Measurements from ENCODE around the gene PRSS8.
A peak's percentile ranks its signal among the peaks of the same experiment; 100 is the strongest.
"Not testable (repeated sequence)": the region's sequence is repeated elsewhere in the genome, so short reads cannot be mapped to it uniquely, and the experiment has no call there.

Gene PRSS8

DNA sequence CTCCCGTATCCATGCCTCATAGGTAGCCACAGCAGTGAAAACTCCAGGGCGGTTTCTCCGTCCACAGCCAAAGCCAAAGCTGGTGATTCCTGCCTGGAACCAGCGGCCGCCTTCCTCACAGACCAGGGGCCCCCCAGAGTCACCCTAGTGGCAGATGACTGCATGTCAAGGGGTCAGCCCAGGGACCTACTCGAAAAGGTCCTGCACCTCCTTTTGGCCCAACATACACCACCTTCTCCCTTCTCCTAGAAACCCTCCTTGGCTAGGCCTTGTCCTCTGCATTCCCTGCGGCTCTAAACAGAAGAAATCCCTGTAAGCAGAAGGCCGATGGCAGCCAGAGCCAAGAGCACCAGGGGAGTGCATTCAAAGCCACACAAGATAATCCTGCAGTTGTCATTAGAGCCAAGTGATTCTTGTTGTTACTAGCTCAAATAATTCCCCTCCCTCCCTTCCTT is 8.2 kb upstream of the PRSS8 start:
- DNase-seq = no peak

DNA sequence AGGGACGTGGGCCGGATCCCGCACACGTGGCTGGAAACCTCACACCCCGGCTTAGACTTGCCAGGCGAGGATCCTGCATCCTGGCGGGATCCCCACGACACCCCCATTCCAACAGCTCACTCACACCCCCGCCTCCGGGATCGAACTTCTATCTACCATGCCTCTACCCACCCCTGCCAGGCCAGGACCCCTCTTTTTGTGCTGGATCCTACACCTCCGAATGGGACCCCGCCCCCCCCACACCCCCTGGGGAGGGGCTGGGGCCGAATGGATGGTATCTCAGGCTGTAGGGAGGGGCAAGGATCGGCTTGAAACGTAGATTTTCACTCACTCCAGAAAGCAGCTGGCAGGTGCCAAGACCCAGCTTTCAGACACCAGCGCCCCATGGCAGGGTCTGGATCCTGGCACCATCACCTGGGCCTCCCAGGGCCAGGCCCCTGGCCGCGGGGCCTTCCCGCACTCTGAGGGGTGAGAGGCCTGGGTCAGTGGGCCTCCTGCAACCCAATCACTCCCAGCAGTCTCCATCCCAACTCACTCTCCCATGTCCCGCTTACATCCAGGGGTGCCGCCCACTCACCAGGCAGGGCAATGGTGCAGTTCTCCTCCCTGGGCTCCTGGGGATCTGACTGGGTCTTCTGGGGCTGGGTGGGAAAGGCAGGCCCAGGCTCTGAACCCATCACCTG is 7.6 kb upstream of the PRSS8 start:
- DNase-seq = no peak

DNA sequence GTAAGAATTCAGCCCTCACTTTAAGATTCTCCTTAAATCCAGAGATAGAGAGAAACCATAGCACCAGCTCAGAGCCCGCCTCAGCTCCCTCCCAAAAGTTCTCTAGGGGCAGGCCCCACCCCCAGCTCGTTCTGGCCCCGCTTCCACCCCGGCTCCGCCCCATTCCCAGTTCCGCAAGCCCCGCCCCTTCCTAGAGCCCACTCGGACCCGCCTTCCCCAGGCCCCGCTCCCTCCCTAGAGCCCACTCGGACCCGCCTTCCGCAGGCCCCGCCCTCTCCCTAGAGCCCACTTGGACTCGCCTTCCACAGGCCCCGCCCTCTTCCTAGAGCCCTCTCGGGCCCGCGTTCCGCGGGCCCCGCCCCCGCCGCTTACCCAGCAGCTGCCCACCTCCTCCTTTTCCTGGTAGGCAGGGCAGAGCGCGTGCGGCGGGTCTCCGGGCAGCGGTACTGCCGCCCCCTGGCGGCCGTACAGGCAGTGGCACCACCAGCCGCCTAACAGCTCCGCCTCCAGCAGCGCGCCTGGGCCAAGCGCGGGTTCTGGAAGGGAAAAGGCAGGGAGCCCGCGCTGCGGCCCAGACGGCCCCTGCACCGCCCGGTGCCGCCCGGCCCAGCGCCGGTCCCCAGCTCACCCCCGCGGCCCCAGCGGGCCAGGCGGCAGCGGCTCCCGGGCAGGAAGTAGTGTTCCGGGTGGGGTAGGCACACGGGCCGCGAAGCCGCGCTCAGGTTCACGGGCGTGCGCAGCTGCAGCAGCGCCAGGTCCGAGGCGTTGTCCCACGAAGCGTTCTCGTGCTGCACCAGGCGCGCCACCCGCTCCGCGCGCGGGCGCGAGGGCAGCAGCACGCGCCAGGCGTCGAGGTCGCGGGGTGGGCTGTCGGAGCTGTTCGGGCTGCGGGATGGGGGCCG is 6.8 kb upstream of the PRSS8 start:
- DNase-seq = peak; percentile 91

DNA sequence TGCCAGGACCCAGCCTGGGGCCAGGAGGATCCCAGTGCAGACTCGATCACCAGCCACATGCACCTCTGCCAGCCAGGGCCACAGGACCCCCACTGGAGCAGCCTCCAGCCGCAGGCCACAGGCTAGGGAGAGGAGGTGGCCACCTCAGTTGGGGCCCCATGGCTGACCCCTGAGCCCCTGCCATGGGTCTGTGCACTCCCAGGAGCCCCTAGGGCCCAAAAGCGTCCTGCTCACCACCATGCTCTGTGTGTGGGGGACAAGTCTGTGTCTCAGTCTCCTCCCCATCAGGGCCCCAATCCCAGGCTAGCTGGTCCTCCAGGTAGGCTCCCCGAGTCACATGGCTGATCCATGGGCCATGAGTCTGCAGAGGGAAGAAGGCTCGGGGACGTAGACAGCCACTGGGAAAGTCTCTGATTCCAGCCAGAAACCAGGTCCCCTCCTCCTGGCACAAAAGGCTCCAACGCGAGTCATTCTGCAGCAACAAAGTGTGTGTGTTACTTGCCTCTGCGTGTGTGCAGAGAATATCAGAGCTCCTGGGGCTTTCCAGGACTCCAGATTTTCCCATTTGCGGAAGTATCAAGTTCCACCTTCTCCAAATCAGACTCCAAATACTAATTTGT is 6.1 kb upstream of the PRSS8 start:
- DNase-seq = no peak

DNA sequence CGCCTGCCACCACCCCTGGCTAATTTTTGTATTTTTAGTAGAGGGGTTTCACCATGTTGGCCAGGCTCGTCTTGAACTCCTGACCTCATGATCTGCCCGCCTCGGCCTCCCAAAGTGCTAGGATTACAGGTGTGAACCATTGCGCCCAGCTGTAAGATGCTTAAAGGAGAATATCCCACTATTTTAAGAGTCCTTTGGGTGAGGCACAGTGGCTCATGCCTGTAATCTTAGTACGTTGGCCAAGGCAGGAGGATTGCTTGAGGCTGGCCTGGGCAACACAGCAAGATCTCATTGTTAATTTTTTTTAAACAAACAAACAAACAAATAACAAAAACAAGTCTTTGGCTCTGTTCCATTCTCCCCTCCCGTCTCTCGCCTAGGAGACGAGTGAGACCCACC is 5.5 kb upstream of the PRSS8 start:
- DNase-seq = not testable (repeated sequence)

DNA sequence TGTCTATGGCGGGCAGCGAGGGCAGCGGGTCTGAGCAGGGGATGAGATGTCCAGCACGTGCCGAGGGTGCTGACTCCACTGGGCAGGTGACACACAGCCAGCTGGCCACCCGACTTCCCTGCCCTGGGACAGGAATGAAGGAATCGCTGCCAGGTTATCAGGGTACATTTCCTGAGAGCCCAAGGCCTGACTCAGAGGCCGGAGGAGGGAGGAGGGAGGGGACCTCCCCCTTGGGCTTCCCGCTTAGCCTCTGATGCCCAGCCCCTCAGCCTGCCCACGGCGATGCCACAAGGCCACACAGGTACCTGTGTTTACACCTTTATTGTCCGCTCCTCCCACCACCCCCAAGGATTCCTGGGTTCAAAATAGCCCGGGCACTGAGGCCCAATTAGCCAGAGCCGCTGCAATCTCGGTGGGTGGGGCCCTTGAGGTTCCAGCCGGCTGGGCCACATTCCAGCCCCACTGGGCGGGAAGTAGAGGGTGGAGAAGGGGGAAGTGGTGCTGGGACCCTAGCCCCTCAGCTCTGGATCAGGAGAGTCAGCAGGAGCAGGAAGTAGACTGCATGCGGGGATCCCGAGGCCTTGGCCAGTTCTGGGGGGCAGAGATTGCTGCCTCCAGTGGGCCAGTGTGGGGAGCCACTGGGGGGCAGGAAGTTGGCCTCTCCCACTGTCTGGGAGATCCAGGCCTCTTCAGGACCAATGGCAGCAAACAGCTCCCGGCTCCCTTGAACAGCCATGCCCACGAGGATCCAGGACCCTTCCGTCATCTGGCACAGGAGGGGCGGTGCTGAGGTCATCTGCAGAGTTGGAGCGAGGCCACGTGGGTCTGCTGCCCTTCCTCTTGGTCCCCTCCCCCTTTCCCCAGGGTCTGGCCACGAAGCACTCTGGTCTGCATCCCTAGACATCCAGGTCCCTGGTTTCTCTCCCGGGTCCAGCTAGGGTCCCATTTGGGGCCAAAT is 3.4 kb upstream of the PRSS8 start:
- no peak for DNase-seq

DNA sequence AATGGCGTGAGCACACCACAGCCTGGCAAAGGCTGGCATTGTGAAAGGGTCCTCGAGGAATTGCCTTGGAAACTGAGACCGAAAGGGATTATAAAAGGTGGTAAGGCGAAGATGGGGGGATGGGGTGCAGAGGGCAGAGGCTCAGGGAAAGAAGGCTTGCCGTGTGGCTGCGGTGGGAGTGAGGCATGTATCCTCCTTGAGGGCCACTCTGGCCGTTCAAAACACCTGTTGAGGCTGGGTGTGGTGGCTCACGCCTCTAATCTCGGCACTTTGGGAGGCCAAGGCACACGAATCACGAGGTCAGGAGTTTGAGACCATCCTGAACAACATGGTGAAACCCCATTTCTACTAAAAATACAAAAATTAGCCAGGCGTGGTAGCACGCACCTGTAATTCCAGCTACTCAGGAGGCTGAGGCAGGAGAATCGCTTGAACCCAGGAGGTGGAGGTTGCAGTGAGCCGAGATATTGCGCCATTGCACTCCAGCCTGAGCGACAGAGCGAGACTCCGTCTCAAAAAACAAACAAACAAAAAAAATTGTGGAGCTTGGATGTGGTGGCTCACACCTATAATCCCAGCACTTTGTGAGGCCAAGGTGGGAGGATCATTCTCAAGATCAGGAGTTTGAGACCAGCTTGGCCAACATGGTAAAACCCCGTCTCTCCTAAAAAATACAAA is 1.4 kb upstream of the PRSS8 start:
- DNase-seq = not testable (repeated sequence)

DNA sequence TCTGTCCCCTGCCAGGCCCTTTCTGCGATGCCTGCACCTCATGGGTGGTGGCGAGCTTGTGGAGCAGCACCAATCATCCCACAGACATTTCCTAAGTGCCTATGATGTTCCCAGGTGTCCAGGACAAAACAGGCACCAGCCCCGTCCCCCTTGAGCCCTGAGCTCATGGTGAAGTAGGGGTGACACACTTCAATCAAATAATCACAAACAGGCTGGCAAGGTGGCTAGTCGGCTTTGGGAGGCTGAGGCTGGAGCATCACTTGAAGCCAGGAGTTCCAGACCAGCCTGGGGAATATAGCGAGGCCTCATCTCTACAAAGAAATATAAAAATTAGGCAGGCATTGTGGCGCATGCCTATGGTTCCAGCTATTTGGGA is 748 bp upstream of the PRSS8 start:
- DNase-seq = no peak

DNA sequence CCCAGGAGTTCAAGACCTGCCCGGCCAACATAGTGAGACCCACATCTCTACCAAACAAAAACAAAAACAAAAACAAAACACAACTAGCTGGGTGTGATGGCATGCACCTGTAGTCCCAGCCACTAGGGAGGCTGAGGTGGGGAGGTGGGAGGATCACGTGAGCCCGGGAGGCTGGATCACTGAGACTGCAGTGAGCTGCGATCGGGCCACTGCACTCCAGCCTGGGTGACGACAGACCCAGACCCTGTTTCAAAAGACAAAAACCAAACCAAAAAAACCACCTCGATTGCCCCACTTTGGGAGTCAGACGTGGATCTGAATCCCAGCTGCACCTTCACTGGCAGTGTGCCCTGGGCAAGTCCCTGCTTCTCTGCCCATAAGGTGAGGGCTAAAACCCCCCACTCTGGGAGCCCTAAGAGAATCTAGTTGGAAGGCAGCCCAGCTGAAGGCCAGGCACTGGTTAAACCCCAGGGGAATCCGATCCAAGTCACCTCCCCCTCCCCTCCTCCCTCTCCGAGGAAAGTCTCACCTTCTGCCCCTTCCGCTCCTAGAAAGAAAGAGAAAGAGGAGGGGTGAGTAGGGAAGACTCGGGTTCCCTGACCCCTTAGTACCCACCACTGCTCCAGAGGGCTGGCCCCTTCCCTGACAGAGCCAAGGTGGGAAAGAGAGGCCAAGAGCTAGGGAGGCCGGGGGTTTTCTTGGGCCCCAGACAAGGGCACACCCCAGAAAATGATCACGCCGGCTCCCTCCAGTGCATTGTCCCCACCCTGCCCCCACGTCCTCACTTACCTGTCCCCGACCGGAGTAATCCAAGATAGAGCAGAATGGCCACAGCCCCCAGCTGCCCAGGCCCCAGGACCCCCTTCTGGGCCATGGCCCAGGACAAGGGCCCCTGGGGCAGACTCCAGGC is 647 bp downstream of the PRSS8 start:
- no peak for DNase-seq

DNA sequence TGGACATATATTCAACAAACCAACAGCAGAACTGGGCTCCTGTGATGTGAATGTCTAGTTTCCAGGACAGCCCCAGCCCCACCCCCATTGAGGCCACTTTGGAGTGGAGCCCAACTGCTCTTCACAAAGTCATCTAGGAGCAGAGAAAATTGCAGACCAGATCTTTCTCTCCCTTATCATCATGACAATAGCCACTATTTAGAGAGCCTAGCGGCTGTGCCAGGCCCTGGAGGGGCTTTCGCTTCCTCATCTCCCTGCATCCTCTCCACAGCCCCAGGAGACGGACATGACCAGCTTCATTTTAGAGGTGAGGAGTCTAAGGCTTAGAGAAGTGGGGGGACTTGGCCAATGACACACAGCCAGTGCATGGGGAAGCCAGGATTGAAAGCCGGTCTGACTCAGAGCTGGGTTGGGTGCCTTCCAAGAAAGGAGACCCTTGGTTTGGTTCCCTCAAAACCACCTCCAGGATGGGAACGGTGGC is 1.4 kb downstream of the PRSS8 start:
- no peak for DNase-seq

DNA sequence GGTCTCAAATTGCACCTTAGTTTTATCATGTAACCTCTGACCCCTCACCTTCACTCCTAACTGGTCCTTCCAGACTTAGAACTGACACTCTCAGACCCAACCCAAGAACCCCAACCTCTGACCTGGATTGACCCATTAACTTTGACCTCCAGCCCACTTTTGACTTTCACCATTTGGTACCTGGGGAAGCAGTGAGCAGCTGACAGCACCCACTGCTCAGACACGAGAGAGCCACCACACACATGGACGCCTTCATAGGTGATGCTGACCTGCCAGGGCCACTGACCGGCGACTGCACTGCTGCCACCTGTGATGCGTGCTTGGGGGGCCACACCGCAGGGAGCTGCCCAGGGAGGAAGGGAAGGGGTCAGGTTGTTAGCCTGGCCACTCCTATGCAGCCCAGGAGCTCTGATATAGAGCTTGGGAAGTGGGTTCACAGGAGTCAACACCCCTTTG is 2.5 kb downstream of the PRSS8 start:
- DNase-seq = no peak

DNA sequence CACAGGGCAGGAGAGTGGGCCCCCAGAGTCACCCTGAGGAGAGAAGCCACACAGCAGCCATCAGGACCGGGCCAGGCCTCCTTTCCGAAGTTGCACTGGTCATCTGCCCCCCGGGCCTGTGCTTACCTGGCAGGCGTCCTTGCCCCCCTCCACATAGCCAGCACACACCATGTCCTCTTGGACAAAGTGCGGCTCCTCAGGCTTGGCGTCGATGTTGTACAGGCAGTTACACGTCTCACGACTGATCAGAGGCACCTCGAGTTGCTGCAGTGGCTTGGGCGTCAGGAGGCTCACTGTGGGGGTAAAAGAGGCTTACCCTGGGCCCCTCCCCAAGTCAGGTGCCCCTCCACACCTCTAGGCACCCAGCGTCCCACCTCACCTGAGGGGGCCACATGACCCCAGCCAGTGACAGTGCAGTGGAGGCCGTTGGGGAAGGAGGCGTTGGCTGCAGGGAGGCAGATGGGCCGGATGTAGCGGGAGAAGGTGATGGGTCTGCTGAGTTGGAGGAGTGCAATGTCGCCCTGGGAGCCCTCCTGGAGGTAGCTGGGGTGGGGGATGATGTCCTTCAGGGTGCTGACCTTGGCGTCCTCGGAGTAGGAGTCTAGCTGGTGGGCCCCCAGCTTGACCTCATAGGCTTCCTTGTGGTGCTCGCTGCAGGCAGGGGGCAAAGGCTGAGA is 3.1 kb downstream of the PRSS8 start:
- DNase-seq = no peak

DNA sequence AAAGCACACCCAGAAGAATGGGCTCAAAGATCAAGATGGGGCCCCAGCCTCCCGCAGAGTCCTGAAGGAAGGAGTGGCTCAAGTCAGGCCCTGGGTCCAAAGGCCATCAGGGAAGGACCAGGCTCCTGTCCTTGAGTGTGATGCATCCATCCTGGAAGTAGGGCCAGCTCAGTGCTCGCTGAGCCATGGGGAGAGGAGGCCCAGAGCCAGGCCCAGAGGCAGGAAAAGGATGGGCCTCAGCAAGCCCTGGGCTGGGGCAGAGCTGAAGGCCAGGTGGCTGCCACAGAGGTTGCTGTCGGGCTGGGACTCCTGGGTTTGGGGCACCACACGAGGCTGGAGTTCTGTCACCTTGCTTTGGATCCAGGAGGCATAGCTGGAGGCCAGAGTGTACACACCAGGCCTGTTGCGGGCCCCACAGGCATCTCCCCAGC is 3.7 kb downstream of the PRSS8 start:
- no peak for DNase-seq

DNA sequence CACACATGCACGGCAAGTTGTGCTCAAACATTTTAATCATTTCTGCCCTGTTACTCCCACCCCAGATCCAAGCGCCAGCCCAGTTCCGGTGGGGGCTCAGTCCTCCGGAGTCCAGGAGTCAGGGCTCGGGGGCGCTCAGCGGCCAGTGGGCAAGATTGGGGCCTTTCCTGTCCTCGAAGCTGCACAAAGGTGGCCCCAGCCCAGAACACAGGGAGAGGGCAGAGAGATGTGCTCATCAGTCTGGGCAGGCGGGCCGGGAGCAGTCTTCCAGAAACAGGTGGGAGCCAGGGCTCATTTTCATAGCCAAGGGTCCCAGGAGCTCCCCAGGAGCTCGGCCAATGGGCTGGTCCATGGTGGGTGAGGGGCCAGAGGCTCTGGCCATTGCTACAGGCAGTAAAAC is 4.1 kb downstream of the PRSS8 start:
- DNase-seq = no peak

DNA sequence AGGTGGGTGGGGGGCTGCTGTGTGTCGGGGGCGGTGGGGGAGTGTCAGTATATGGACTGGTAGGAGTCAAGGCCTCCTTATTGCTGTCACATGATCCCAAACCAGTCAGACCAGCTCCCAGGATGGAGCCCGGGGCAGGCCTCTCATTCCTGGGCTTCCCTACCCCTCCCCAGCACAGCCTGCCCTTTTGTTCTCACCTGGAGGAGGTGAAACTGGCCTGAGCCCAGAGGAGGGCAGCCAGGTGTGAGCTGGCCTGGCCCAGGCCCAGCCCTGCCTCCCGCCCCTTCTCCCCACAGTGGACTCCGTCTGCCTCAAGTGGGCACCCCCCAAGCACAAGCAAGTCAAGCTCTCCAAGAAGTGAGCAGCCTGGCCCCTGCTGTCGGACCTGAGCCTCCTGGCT is 4.6 kb downstream of the PRSS8 start:
- DNase-seq = no peak

DNA sequence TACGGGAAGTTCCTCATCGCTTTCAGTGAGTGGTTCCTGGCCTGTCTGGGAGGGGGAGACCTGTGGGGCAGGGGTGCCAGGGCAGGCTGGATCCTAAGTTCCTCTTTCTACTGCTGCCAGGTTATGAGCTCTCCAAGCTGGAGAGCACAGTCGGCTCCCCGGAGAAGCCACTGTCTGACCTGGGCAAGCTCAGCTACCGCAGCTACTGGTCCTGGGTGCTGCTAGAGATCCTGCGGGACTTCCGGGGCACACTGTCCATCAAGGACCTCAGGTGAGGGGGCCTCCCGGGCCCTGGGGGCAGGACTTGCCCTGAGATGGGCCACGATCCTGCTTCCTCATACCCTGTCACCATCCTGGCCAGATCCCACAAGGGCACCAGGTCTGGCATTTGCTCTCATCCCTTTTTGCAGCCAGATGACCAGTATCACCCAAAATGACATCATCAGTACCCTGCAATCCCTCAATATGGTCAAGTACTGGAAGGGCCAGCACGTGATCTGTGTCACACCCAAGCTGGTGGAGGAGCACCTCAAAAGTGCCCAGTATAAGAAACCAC is 5.1 kb downstream of the PRSS8 start:
- DNase-seq = no peak

DNA sequence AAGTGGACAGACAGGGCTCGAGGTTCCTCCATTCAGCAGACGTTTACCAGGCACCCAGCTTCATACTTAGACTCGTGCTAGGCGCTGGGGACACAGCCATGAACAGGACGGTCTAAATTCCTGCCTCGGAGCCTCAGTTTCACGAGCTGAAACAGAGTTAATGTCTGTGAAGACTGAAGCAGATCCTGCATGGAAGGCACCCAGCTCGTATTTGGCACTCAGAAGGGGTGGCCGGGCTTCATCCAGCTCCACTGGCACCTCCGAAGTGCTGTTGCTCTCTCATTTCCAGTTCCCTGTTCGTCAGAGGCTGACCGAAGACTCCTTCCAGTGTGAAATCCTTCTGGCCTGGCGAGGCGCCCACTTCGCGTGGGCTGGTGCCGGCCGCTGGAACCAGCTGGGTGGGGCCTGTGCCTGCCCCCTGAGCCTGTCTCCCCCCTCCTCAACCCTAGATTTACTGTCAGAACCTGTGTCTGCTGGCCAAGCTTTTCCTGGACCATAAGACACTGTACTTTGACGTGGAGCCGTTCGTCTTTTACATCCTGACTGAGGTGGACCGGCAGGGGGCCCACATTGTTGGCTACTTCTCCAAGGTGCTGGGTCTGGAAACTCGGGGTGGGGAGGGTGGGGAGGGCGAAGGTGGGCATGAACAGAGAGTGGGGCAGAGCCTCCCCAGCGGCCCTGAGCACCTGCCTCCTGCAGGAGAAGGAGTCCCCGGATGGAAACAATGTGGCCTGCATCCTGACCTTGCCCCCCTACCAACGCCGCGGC is 5.8 kb downstream of the PRSS8 start:
- no peak for DNase-seq

DNA sequence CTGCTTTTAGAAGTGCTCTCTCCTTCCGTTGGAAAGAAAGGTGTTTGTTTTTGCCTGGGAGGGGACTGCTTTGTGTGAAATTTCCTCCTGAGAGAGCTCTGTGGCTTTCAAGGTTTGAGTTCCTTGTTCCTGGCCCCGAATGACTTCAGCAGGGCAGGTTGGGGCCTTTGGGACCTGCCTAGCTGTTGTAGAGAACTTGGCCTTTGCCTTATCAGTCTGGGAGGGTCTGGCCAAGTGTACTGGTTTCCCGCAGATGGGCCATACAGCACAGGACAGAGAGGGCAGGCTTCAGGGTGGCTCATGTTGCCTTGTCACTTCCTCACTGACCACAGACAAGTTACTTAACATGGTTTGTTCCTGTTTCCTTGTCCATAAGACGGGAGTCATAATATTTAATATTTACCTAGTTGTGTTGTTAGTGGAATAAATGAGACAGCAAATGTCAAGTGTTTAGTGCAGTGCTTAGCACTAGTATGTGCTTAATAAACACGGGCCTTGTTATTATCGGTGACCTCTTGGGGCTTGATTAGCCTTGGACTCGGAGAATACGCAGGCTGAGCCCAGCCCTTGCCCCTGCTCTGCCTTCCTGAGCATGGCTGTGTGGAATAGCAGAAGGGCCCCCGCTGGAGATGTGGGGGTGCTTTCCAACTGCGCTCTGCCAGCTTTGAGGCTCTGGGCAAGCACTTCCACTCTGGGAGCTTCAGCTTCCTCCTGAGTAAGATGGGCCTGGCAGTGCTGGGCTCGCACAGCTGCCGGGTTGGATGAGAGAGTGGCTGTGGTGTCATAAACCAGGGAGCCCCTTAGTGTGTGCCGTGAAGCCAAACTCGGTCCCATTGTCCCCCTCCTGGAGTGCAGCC is 6.6 kb downstream of the PRSS8 start:
- DNase-seq = no peak

All from effector CD4-positive, alpha-beta T cell (primary cell).